Astrocyte (in vitro differentiated cells and primary cell): Measurements from ENCODE around the gene RAVER1. TPM values are rescaled to one million over a fixed set of nuclear protein-coding genes. Genes with fewer than 3 reads are reported as not detected.

Experiments
- DNase-seq: peaks from one replicate; pipeline ENCODE4 v3.0.0-alpha.2; 2010; ENCODE audit warnings: low read depth
- FAIRE-seq: peaks from 2 replicates; lab custom pipeline; 2011; peaks lifted over from hg19 to GRCh38; lab: Jason Lieb, UNC
- H2AFZ ChIP-seq: 2 replicates; pipeline ENCODE4 v1.6.0; 2012; ENCODE audit warnings: low read depth, low read length, inconsistent platforms
- H3K27ac ChIP-seq: 2 replicates; pipeline ENCODE4 v1.5.1; 2011; ENCODE audit warnings: low read depth, low read length, inconsistent platforms
- H3K27me3 ChIP-seq: 2 replicates; pipeline ENCODE4 v1.6.0; 2011; ENCODE audit warnings: low read length, inconsistent platforms; ENCODE audit not compliant: insufficient read depth
- H3K36me3 ChIP-seq: 2 replicates; pipeline ENCODE4 v1.5.1; 2011; ENCODE audit warnings: low read length, inconsistent platforms; ENCODE audit not compliant: insufficient read depth
- H3K4me1 ChIP-seq: 2 replicates; pipeline ENCODE4 v1.5.1; 2011; ENCODE audit warnings: low read length, inconsistent platforms; ENCODE audit not compliant: insufficient read depth
- H3K4me2 ChIP-seq: 2 replicates; pipeline ENCODE4 v1.6.0; 2012; ENCODE audit warnings: low read length, inconsistent platforms
- H3K4me3 ChIP-seq: 2 replicates; pipeline ENCODE4 v1.5.1; 2011; ENCODE audit warnings: low read depth, mild to moderate bottlenecking, low read length, inconsistent platforms; ENCODE audit not compliant: insufficient read depth
- H3K79me2 ChIP-seq: 2 replicates; pipeline ENCODE4 v1.6.0; 2012; ENCODE audit warnings: mild to moderate bottlenecking, low read length, inconsistent platforms; ENCODE audit not compliant: insufficient read depth
- H3K9ac ChIP-seq: 2 replicates; pipeline ENCODE4 v1.6.0; 2012; ENCODE audit warnings: mild to moderate bottlenecking, low read length, inconsistent platforms
- H3K9me3 ChIP-seq: 2 replicates; pipeline ENCODE4 v1.5.1; 2012; ENCODE audit warnings: low read depth, mild to moderate bottlenecking, low read length, inconsistent platforms; ENCODE audit not compliant: insufficient read depth
- H4K20me1 ChIP-seq: 2 replicates; pipeline ENCODE4 v1.6.0; 2012; ENCODE audit warnings: low read length, inconsistent platforms; ENCODE audit not compliant: insufficient read depth
- H3K27ac Mint-ChIP-seq: one replicate; pipeline ENCODE4 v1.8.0; 2021; ENCODE audit warnings: mild to moderate bottlenecking, mixed read lengths; ENCODE audit not compliant: unreplicated experiment
- H3K27me3 Mint-ChIP-seq: one replicate; pipeline ENCODE4 v1.8.0; 2021; ENCODE audit warnings: low read depth, mixed read lengths; ENCODE audit not compliant: unreplicated experiment
- H3K36me3 Mint-ChIP-seq: one replicate; pipeline ENCODE4 v1.8.0; 2021; ENCODE audit warnings: low read depth, mixed read lengths; ENCODE audit not compliant: unreplicated experiment
- H3K4me1 Mint-ChIP-seq: one replicate; pipeline ENCODE4 v1.8.0; 2021; ENCODE audit warnings: low read depth, mixed read lengths; ENCODE audit not compliant: unreplicated experiment
- H3K4me3 Mint-ChIP-seq: one replicate; pipeline ENCODE4 v1.8.0; 2021; ENCODE audit warnings: mild to moderate bottlenecking, moderate library complexity, mixed read lengths; ENCODE audit not compliant: unreplicated experiment
- H3K9me3 Mint-ChIP-seq: one replicate; pipeline ENCODE4 v1.8.0; 2021; ENCODE audit warnings: mild to moderate bottlenecking, mixed read lengths; ENCODE audit not compliant: unreplicated experiment
- CTCF ChIP-seq: IDR thresholded peaks from 2 replicates; pipeline ENCODE4 v1.5.1; 2011; ENCODE audit warnings: low read depth, mild to moderate bottlenecking, inconsistent platforms, low read length, moderate library complexity; ENCODE audit not compliant: insufficient read depth
- EZH2 ChIP-seq: IDR thresholded peaks from 2 replicates; pipeline ENCODE4 v1.6.1; 2012; ENCODE audit warnings: mild to moderate bottlenecking, low read length, inconsistent platforms; ENCODE audit not compliant: insufficient read depth
- total RNA-seq: library from RNA; stranded (reverse); gene quantifications from 2 replicates; pipeline ENCODE4 v1.2.1, GENCODE V29; 2021

RAVER1 gene
- total RNA-seq, 1 donor from 2014 or later: 29.6 TPM

- DNase-seq (no peak), FAIRE-seq (no peak)
- no peak overlapping the region for H3K27ac Mint-ChIP-seq
- no peaks in the 10 kb centered on the region for H3K27me3 Mint-ChIP-seq
- H3K4me1 ChIP-seq: no peaks in the 10 kb centered on the region
- no peak overlapping the region for H3K27ac ChIP-seq
- peaks cover 12% of the 10 kb centered on the region for H3K36me3 ChIP-seq
- H3K27me3 ChIP-seq: no peaks in the 10 kb centered on the region
- H3K79me2 ChIP-seq: peaks cover 6% of the 10 kb centered on the region
- H3K4me1 Mint-ChIP-seq: peaks cover 6% of the 10 kb centered on the region
- H3K9me3 Mint-ChIP-seq: no peaks in the 10 kb centered on the region
- H3K4me3 Mint-ChIP-seq: no peak overlapping the region
- H3K4me2 ChIP-seq: no peak overlapping the region
- no peak overlapping the region for H2AFZ ChIP-seq
- H3K36me3 Mint-ChIP-seq: peaks cover 11% of the 10 kb centered on the region
- TF ChIP-seq EZH2: no peak
- no peak for TF ChIP-seq CTCF
- no peak overlapping the region for H3K4me3 ChIP-seq
- no peaks in the 10 kb centered on the region for H3K9me3 ChIP-seq
- H4K20me1 ChIP-seq: peaks cover 8% of the 10 kb centered on the region
- H3K9ac ChIP-seq: no peak overlapping the region
Measured at GRCh38 chr19:10317857-10318462, 15.4 kb downstream of the RAVER1 start.

DNA sequence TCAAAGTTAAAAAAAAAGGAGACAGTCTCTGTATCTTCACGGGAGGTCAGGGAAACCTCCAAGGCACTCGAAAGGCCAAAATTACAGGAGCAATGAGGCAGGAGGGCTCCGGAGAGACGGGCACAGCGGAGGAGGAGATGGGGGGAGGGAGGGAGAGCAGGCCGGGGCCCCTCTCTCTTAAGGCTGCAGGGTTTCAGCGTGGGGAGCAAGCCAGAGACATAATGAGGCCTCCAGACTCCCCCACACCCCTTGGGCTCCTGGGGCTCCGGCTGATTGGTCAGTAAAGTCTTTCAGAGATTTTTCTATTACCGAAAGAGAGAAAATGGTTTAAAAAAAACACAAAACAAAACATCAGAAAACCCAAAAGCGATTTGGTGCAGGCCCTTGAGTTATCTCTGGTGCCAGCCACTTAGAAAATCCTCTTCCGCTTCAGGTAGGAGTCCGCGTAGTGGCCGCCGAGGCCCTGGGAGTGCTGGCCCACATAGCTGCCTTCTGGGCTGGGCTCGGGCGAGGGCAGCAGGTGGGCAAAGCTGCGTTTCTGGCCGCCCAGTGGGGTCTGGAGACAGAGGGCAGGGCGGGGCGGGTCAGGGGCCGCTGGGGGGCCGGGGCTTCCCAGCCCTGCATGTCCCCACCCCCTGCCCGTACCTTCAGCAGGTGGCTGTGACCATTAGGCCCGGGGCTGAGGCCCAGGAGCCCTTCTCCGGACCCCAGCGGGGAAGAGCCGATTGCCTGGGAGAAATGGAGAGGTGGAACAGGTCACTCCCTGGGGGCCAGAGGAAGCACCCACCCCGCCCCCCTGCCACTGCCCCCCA, 16.1 kb downstream of the RAVER1 start:
- no peak overlapping the region for H3K27ac ChIP-seq
- H2AFZ ChIP-seq: no peak overlapping the region
- peaks cover 6% of the 10 kb centered on the region for H3K79me2 ChIP-seq
- Mint-ChIP-seq H3K36me3 (peaks cover 11% of the 10 kb centered on the region), H3K4me1 (peaks cover 6% of the 10 kb centered on the region), H3K4me3 (peak overlapping the region; percentile 57), H3K9me3 (no peaks in the 10 kb centered on the region), H3K27ac (no peak overlapping the region), H3K27me3 (no peaks in the 10 kb centered on the region)
- H3K9me3 ChIP-seq: no peaks in the 10 kb centered on the region
- no peak for FAIRE-seq
- TF ChIP-seq CTCF (no peak), EZH2 (no peak)
- H3K36me3 ChIP-seq: peaks cover 12% of the 10 kb centered on the region
- H3K4me2 ChIP-seq: no peak overlapping the region
- no peak for DNase-seq
- peaks cover 6% of the 10 kb centered on the region for H4K20me1 ChIP-seq
- H3K4me3 ChIP-seq: no peak overlapping the region
- no peak overlapping the region for H3K9ac ChIP-seq
- H3K4me1 ChIP-seq: no peaks in the 10 kb centered on the region
- H3K27me3 ChIP-seq: no peaks in the 10 kb centered on the region
